ENCODE measurements around the gene OGFOD2. TPM values are rescaled to one million over a fixed set of nuclear protein-coding genes. Genes with fewer than 3 reads are reported as not detected.

OGFOD2 gene
- total RNA-seq, 1 experiment from 2014 or later, result 6.7 TPM

DNA sequence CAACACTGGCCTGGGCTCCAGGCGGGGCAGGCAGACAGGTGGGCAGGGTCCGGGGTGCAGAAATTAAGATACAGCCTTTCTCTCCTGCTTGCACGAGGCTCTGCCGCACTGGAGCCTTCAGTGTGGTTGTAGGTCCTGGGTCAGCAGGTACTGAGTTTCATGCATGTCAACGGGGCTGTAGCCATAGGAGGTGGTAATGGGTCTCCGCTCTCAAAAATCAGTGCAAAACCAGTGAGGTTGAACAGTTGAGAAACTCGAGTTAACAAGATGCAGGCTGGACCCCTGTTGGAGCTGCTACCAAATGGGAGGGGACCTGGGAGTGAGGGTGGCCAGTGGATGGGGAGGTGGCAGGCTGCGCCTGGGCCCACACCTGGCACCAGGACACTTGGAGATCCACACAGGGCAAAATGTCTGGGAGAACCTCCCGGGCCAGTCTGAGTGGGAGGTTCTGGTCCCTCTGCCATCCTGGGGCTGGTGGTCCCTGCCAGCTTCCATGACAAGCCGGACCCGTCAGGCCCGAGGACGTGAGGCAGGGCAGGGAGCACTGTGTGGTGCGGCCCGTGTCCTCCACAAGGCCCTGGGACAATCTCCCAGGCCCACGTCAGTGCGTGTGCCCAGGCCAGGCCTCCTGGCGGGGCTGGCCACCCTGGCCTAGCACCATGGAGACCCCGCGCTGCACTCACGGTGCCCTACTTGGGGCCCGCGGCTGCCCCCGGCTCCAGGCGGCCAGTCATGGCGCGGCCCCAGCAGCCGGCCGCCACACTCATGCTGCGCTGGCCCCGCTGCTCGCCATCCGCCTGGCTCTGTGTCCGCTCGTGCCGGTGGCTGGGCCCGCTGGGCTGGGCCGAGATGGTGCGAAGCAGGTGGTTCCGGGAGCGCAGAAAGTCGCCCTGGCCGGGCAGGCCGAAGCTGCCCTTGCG lies 10.6 kb downstream of the OGFOD2 start:
- H3K9me3 ChIP-seq (replicated peaks), result no peaks in the 10 kb centered on the region
- H3K36me3 ChIP-seq, result no peaks in the 10 kb centered on the region
- peaks cover 4% of the 10 kb centered on the region; the same call in 1 of the 2 replicates for H3K4me1 ChIP-seq
- DNase-seq, result no peak
- no peak overlapping the region for H3K27ac ChIP-seq
- H3K27me3 ChIP-seq, result no peaks in the 10 kb centered on the region
- no peak overlapping the region for H3K4me3 ChIP-seq

DNA sequence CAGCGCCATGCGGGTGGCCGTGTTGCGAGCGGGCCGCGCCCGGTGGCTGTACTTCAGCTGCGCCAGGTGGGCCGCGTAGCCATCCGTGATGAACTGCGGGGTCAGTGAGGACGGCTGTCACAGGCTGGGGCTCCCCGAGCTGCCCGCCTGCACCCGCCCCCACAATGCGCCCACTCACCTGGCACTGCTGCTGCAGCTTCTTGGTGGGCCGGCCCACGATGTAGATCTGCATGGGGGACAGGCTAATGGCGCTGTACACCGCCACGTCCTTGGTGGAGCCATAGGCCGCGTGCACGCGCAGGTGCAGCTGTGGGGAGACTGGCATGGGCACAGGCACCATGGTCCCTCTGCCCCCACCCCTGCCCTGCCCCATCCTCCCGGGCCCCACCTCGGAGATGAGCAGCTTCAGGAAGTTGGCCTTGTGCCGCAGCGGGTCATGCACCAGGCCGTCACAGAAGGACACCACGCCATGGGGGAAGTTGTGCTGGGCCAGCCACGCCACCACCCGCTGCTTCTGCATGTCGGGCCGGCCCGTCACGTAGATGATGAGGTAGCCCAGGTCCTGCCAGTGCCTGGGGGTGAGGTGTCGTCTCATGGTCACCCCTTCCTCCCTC lies 11.3 kb downstream of the OGFOD2 start:
- Histone ChIP-seq H3K4me1 (peaks cover 4% of the 10 kb centered on the region; the same call in 1 of the 2 replicates), H3K27ac (no peak overlapping the region), H3K9me3 (replicated peaks) (no peaks in the 10 kb centered on the region), H3K27me3 (no peaks in the 10 kb centered on the region), H3K4me3 (no peak overlapping the region), H3K36me3 (no peaks in the 10 kb centered on the region)
- DNase-seq, result no peak

- no peaks in the 10 kb centered on the region for H3K27me3 ChIP-seq
- H3K4me3 ChIP-seq, result no peak overlapping the region
- no peaks in the 10 kb centered on the region for H3K9me3 ChIP-seq (replicated peaks)
- no peak overlapping the region for H3K27ac ChIP-seq
- H3K4me1 ChIP-seq, result no peaks in the 10 kb centered on the region
- DNase-seq, result no peak
- no peaks in the 10 kb centered on the region for H3K36me3 ChIP-seq
These were observed 12.3 kb downstream of the OGFOD2 start for GRCh38 chr12:122987086-122987951.

DNA sequence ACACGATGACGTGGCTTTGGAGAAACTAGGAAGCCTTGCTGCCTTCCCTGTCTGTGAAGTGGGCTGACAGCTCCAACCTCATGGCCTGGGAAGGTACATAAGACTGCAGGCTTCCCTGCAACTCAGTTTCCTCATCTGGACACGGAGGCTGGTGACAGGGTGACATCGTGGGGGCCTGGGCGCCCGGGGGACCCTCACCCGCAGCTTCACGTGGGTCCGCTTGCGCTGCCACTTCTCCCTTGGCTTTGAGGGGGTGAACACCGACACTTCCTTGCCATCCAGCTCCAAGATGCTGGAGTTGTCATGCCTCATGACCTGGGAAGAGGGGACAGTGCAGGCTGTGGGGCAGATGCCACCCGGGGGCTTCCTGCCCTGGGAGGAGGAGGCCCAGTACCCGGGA lies 13.0 kb downstream of the OGFOD2 start:
- DNase-seq, result no peak
- no peak overlapping the region for H3K4me3 ChIP-seq
- H3K36me3 ChIP-seq, result no peaks in the 10 kb centered on the region
- no peaks in the 10 kb centered on the region for H3K27me3 ChIP-seq
- no peaks in the 10 kb centered on the region for H3K4me1 ChIP-seq
- H3K27ac ChIP-seq, result no peak overlapping the region
- H3K9me3 ChIP-seq (replicated peaks), result no peaks in the 10 kb centered on the region

DNA sequence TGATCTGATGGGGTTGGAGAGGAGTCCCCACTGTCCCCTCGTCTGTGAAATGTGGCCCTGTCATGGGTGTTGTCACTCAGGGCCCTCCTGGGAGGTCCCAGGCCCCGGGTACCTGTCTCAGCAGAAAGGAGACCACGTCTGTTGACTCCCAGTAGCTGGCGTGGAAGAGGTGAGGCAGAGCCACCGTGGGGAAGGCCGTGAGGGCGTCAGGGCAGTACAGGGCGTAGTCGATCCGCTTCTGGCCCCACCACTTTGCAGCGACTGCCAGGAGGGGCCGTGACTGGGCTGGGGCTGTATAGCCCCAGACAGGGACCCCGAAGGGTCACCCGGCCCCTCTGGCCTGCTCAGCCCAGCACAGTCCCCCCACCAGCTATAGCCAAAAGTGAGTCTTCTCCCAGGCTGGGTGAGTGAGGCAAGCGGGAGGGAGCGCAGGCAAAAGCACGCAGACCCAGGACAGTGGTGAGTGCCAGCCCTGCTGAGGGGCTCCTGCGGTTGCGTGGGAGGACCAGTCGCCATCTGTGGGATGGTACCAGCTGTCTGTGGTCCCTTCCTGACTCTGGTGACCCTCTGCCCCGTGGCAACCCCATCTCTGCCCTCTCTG lies 13.7 kb downstream of the OGFOD2 start:
- Histone ChIP-seq H3K27ac (no peak overlapping the region), H3K9me3 (replicated peaks) (no peaks in the 10 kb centered on the region)

DNA sequence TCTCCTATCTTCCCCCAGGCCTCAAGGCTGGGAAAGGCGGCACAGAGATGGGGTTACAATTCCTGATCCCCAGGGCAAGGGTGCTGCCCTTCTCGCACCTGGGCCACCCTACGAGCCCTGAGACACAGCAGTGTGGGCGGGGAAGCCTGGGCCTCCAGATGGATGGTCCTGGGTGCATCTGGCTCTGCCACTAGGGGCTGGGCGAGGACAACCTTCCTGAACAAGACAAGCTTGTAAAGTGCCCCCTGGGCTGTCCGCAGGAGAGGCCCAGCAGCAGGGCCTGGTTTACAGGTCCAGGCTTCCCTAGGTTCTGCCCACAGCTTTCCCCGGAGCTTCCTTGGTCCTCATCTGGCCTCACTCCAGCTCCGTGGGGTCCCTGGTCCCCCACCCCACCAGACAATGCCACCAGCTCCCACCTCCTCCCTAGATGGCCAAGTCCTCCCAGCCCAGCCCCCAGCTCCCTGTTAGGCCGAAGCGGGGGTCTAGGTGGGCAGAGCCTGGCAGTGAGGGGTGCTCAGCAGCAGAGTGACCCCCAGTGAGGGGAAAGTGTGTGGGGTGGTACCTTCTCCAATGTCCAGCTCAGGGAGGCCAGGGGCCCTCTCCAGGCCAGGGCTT lies 14.3 kb downstream of the OGFOD2 start:
- no peak overlapping the region for H3K27ac ChIP-seq
- no peaks in the 10 kb centered on the region for H3K27me3 ChIP-seq
- no peaks in the 10 kb centered on the region for H3K36me3 ChIP-seq
- no peaks in the 10 kb centered on the region for H3K4me1 ChIP-seq
- no peak for DNase-seq
- no peaks in the 10 kb centered on the region for H3K9me3 ChIP-seq (replicated peaks)
- no peak overlapping the region for H3K4me3 ChIP-seq

More for the DNA sequence above, 13.7 kb downstream of the OGFOD2 start:
- H3K36me3 ChIP-seq, result no peaks in the 10 kb centered on the region
- H3K4me1 ChIP-seq, result no peaks in the 10 kb centered on the region
- DNase-seq, result no peak
- no peaks in the 10 kb centered on the region for H3K27me3 ChIP-seq
- no peak overlapping the region for H3K4me3 ChIP-seq

DNA sequence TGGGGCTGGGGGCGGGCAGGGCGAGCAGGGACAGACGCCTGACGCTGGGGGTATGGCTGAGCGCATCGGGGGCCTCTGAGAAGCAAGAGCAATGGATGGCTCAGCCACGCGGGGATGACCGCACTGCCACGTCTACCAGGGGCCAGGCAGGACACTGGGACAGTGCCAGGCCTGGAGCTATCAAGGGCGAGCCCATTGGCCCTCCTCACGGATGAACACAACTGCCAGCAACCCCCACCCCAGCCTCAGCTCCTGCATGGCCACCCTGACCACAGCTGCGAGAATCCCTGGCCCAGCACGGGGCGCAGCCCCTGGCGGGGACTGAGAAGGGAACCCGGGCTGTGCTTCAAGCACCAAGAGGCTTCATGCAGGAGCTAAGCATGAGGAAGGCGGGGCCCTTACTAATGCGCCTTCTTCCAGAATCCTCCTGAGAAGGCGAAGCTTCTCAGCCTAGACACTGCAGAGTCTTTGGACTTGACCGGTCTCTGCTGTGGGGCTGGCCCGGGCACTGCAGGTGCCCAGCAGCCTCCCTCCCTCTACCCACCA lies 14.9 kb downstream of the OGFOD2 start:
- no peak for DNase-seq
- no peak overlapping the region for H3K4me3 ChIP-seq
- H3K4me1 ChIP-seq, result no peaks in the 10 kb centered on the region
- no peaks in the 10 kb centered on the region for H3K9me3 ChIP-seq (replicated peaks)
- H3K36me3 ChIP-seq, result no peaks in the 10 kb centered on the region
- no peaks in the 10 kb centered on the region for H3K27me3 ChIP-seq
- no peak overlapping the region for H3K27ac ChIP-seq

- H3K4me3 ChIP-seq, result no peak overlapping the region
- H3K36me3 ChIP-seq, result no peaks in the 10 kb centered on the region
- H3K27me3 ChIP-seq, result no peaks in the 10 kb centered on the region
- no peak overlapping the region for H3K27ac ChIP-seq
- H3K4me1 ChIP-seq, result no peaks in the 10 kb centered on the region
- no peak for DNase-seq
- H3K9me3 ChIP-seq (replicated peaks), result no peaks in the 10 kb centered on the region
These were observed 15.5 kb downstream of the OGFOD2 start for GRCh38 chr12:122990561-122990960.

GRCh38 chr12:122990961-122991622 lies 16.0 kb downstream of the OGFOD2 start:
- Histone ChIP-seq H3K9me3 (replicated peaks) (no peaks in the 10 kb centered on the region), H3K36me3 (no peaks in the 10 kb centered on the region), H3K4me1 (no peaks in the 10 kb centered on the region), H3K4me3 (no peak overlapping the region), H3K27me3 (no peaks in the 10 kb centered on the region), H3K27ac (no peak overlapping the region)
- no peak for DNase-seq

GRCh38 chr12:122991623-122992275 lies 16.7 kb downstream of the OGFOD2 start:
- Histone ChIP-seq H3K27me3 (no peaks in the 10 kb centered on the region), H3K4me1 (no peaks in the 10 kb centered on the region), H3K36me3 (no peaks in the 10 kb centered on the region), H3K9me3 (replicated peaks) (no peaks in the 10 kb centered on the region), H3K4me3 (no peak overlapping the region), H3K27ac (no peak overlapping the region)
- DNase-seq, result no peak

DNA sequence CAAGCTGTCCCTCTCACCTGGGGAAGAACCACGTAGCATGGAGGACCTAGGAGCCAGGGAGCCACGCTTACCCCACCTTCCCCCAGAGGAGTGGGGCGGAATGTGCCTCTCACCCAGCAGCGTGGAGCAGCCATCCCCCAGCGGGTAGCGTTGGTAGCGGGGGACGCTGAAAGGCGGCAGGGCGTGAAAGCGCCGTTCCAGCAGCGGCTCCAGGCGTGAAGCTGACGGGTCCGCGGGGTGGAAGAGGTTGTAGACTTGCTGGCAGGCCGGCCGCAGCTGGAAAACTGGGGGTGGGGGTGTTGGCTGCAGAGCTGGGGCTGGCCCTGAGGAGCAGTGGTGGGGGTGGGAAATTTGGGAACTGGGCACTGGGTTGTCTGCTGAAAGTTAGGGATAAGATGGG lies 17.3 kb downstream of the OGFOD2 start:
- H3K27ac ChIP-seq, result no peak overlapping the region
- no peaks in the 10 kb centered on the region for H3K36me3 ChIP-seq
- no peaks in the 10 kb centered on the region for H3K9me3 ChIP-seq (replicated peaks)
- H3K27me3 ChIP-seq, result no peaks in the 10 kb centered on the region
- H3K4me3 ChIP-seq, result no peak overlapping the region
- DNase-seq, result no peak
- H3K4me1 ChIP-seq, result no peaks in the 10 kb centered on the region

DNA sequence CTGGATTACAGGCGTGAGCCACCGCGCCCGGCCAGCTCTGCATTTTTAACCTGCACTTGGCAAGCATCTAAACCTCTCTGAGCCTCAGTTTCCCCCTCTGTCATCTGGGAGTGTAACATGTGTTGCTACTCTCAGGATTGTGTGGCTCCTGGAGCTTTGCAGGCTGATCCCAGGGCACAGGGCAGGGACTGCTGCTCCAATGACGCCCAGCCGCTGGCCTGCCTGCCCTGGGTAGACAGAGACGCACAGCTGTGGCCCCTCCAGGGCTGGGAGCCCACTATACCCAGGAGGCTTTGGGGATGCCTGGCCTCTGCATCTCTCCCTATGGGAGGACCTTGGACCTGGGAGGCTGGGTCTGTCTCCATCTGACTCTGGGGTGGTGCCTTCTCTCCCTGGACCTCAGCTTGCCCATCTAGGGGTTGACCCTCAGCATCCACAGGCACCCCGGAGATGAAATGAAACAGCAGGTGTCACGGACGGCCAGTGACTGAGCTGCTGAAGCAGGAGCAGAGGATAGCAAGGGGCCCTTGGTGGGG lies 19.2 kb downstream of the OGFOD2 start:
- no peaks in the 10 kb centered on the region for H3K4me1 ChIP-seq
- H3K27me3 ChIP-seq, result no peaks in the 10 kb centered on the region
- H3K4me3 ChIP-seq, result no peak overlapping the region
- DNase-seq, result no peak
- H3K9me3 ChIP-seq (replicated peaks), result no peaks in the 10 kb centered on the region
- H3K36me3 ChIP-seq, result no peaks in the 10 kb centered on the region
- no peak overlapping the region for H3K27ac ChIP-seq

All from SJCRH30 (cell line).